B cell (primary cell): ENCODE measurements around the gene ASF1A. TPM values are rescaled to one million over a fixed set of nuclear protein-coding genes. Genes with fewer than 3 reads are reported as not detected.

Experiments used
- ATAC-seq: fragments of 200-7000 bp; cut with Tn5 transposase; one replicate; pipeline ENCODE4 v1.10.0; 2021; ENCODE audit warnings: low read depth, mild to moderate bottlenecking, moderate number of reproducible peaks, moderate library complexity
- CTCF ChIA-PET: fragments of 350-600 bp; sonication (Branson Sonifier 250); formaldehyde crosslinking; loops from one replicate; lab custom pipeline; 2021; ENCODE audit warnings: antibody characterized with exemption, inconsistent platforms; lab: Charles Lee
- POLR2A ChIA-PET: fragments of 350-600 bp; sonication (Branson Sonifier 250); formaldehyde crosslinking; loops from one replicate; lab custom pipeline; 2021; ENCODE audit warnings: antibody characterized with exemption; lab: Charles Lee
- DNase-seq: peaks from one replicate; pipeline ENCODE4 v3.0.0; 2013
- H2AFZ ChIP-seq: 2 replicates; pipeline ENCODE4 v1.6.1; 2012; ENCODE audit warnings: mild to moderate bottlenecking, low read depth, low read length; ENCODE audit not compliant: insufficient read depth, poor library complexity, severe bottlenecking
- H3K27ac ChIP-seq, 2 donors: 1 replicate in 1 of 2; 2 replicates in 1 of 2; pipeline ENCODE4 v1.5.1; 2012 to 2013; ENCODE audit warnings: low read length in 2 of 2, mild to moderate bottlenecking in 2 of 2, moderate library complexity in 1 of 2
- H3K27me3 ChIP-seq, 4 experiments: fragments of 200-600 bp in 1 of 4; sonication (generic) in 1 of 4; replicated peaks in 1 of 4; 1 replicate in 2 of 4; 2 replicates in 2 of 4; pipeline versions ENCODE4 v1.6.1 to v1.7.0; 2013 to 2016; ENCODE audit warnings: low read length in 3 of 4, mild to moderate bottlenecking in 2 of 4, mixed read lengths in 1 of 4, moderate library complexity in 1 of 4; ENCODE audit not compliant: insufficient read depth in 4 of 4, control insufficient read depth in 3 of 4; ENCODE audit errors: control extremely low read depth in 1 of 4
- H3K36me3 ChIP-seq, 2 experiments: replicated peaks in 1 of 2; 1 replicate in 1 of 2; 2 replicates in 1 of 2; pipeline versions ENCODE4 v1.6.1 to v1.7.1; 2013; ENCODE audit warnings: low read length in 1 of 2; ENCODE audit not compliant: insufficient read depth in 2 of 2, control insufficient read depth in 1 of 2; ENCODE audit errors: control extremely low read depth in 1 of 2, extremely low read depth in 1 of 2
- H3K4me1 ChIP-seq, 2 donors: fragments of 200-600 bp in 1 of 2; sonication (generic) in 1 of 2; 1 replicate in 1 of 2; 2 replicates in 1 of 2; pipeline versions ENCODE4 v1.5.1 to v1.6.1; 2013 to 2017; ENCODE audit warnings: low read length in 2 of 2; ENCODE audit not compliant: control insufficient read depth in 2 of 2, insufficient read depth in 2 of 2
- H3K4me2 ChIP-seq: replicated peaks from 2 replicates; pipeline ENCODE3; 2012; ENCODE audit warnings: mild to moderate bottlenecking, low read depth, low read length; ENCODE audit not compliant: poor library complexity, severe bottlenecking
- H3K4me3 ChIP-seq, 5 experiments: fragments of 200-600 bp in 1 of 5; sonication (generic) in 1 of 5; 1 replicate in 3 of 5; 2 replicates in 2 of 5; pipeline versions ENCODE4 v1.5.1 to v1.7.0; 2011 to 2016; ENCODE audit warnings: low read length in 4 of 5, mild to moderate bottlenecking in 4 of 5, low read depth in 2 of 5, control low read depth in 1 of 5, moderate library complexity in 1 of 5; ENCODE audit not compliant: insufficient read depth in 1 of 5; ENCODE audit errors: control extremely low read depth in 1 of 5, extremely low read depth in 1 of 5
- H3K79me2 ChIP-seq: fragments of 200-600 bp; sonication (generic); one replicate; pipeline ENCODE4 v1.6.0; 2016; ENCODE audit warnings: low read length; ENCODE audit not compliant: control insufficient read depth, insufficient read depth
- H3K9ac ChIP-seq: fragments of 200-600 bp; sonication (generic); 2 replicates; pipeline ENCODE4 v1.6.1; 2017; ENCODE audit warnings: mild to moderate bottlenecking, low read length, moderate library complexity
- H3K9me3 ChIP-seq, 3 donors: one replicate each; pipeline versions ENCODE4 v1.6.1 to v1.7.1; 2013; ENCODE audit warnings: low read length in 2 of 3; ENCODE audit not compliant: control insufficient read depth in 2 of 3, insufficient read depth in 1 of 3; ENCODE audit errors: control extremely low read depth in 1 of 3
- H4K20me1 ChIP-seq: 2 replicates; pipeline ENCODE4 v1.6.0; 2012; ENCODE audit warnings: mild to moderate bottlenecking, low read length; ENCODE audit not compliant: insufficient read depth, control insufficient read depth, poor library complexity, severe bottlenecking
- H3K27ac Mint-ChIP-seq: one replicate; pipeline ENCODE4 v1.8.0; 2021; ENCODE audit warnings: mixed read lengths
- H3K27me3 Mint-ChIP-seq: one replicate; pipeline ENCODE4 v1.8.0; 2021; ENCODE audit warnings: mixed read lengths
- H3K4me1 Mint-ChIP-seq: one replicate; pipeline ENCODE4 v1.8.0; 2021; ENCODE audit warnings: mixed read lengths
- H3K4me3 Mint-ChIP-seq: one replicate; pipeline ENCODE4 v1.8.0; 2021; ENCODE audit warnings: mixed read lengths
- H3K9me3 Mint-ChIP-seq: one replicate; pipeline ENCODE4 v1.8.0; 2022; ENCODE audit warnings: mixed read lengths; ENCODE audit not compliant: insufficient read depth
- CTCF ChIP-seq: fragments of 200-600 bp; IDR thresholded peaks from one replicate; pipeline ENCODE4 v1.8.0; 2022; ENCODE audit warnings: antibody characterized with exemption, mild to moderate bottlenecking
- EZH2 ChIP-seq: IDR thresholded peaks from 2 replicates; pipeline ENCODE4 v1.6.1; 2012; ENCODE audit warnings: borderline replicate concordance, low read depth, mild to moderate bottlenecking, moderate library complexity, low read length; ENCODE audit not compliant: insufficient read depth, poor library complexity, severe bottlenecking
- WGBS: methylation state at CpG from one replicate; pipeline ENCODE4 v1.1.5; 2013; ENCODE audit warnings: missing lambda C conversion rate; ENCODE audit not compliant: insufficient coverage; 5-methylcytosine and 5-hydroxymethylcytosine counted together
- intact Hi-C: fragments of 100-400 bp; cut with micrococcal nuclease; formaldehyde crosslinking; loops from one replicate; pipeline ENCODE4 v1.10.0; 2022
- polyA plus RNA-seq: library from polyadenylated mRNA; depleted of rRNA; stranded (reverse); fragments of >200 nt; gene quantifications from 2 replicates; pipeline ENCODE4 v1.2.3, GENCODE V29; 2012
- total RNA-seq, 2 donors: library from RNA; stranded (reverse); fragments of 120-200 nt in 1 of 2; gene quantifications; 1 replicate in 1 of 2; 2 replicates in 1 of 2; pipeline versions ENCODE4 v1.2.3 to v1.2.4, GENCODE V29; 2013 to 2022

The ASF1A gene
- total and polyA plus RNA-seq, 2 donors (not counting 1 experiment from before 2014, with no cell fraction given): 4.0 to 25.3 TPM

- WGBS: no CpG with 5 or more reads among the region's 6 CpGs
- Mint-ChIP-seq H3K4me1 (peaks cover 55% of the 10 kb centered on the region), H3K27me3 (no peaks in the 10 kb centered on the region), H3K27ac (peak overlapping the region; percentile 95), H3K9me3 (no peaks in the 10 kb centered on the region), H3K4me3 (peak overlapping the region; percentile 91)
- Histone ChIP-seq H3K4me1 (peaks cover 31 to 34% of the 10 kb centered on the region in 2 donors), H3K27me3 (no peaks in the 10 kb centered on the region), H3K27ac (peak overlapping the region; percentile 79 to 84), H3K79me2 (peaks cover 66% of the 10 kb centered on the region), H3K36me3 (no peaks in the 10 kb centered on the region), H3K4me3 (peak overlapping the region; percentile 84 to 99 (median 91)), H4K20me1 (no peaks in the 10 kb centered on the region), H2AFZ (peak overlapping the region; percentile 93), H3K4me2 (peak overlapping the region; percentile 79), H3K9ac (peak overlapping the region; percentile 85), H3K9me3 (no peaks in the 10 kb centered on the region)
- ATAC-seq: no peak
- CTCF ChIA-PET: interaction anchor here (1.5 to 6.4 kb wide), 4 partner anchors 9 to 96 kb away, joined by 3 to 39 read pairs (median 5); no protein-coding TSS in a partner anchor
- POLR2A ChIA-PET: interaction anchor here (1.7 kb wide), 1 partner anchor 11 kb away, joined by 3 read pairs; no protein-coding TSS in a partner anchor
- peak; percentile 29 for DNase-seq
- TF ChIP-seq EZH2 (no peak), CTCF (no peak)
- intact Hi-C loops: loop anchor here (5.0 to 10.0 kb wide), 6 partner anchors 80 to 1290 kb away; partner anchors contain the start of genes FAM184A, GOPC and MAN1A1
Measured at GRCh38 chr6:118892355-118892991, 1.5 kb upstream of the ASF1A start.
